GM12874 (cell line): Measurements from ENCODE around the gene CRIM1.

ENCODE experiments used
- CTCF ChIP-seq: IDR thresholded peaks from 2 replicates; pipeline ENCODE4 v1.5.1; 2011; ENCODE audit warnings: low read depth, mild to moderate bottlenecking, control low read depth, low read length, moderate library complexity; ENCODE audit not compliant: insufficient read depth

Gene CRIM1

GRCh38 chr2:36376992-36377738 lies 21.6 kb downstream of the CRIM1 start:
- no peak for TF ChIP-seq CTCF

GRCh38 chr2:36379710-36380448 lies 24.3 kb downstream of the CRIM1 start:
- TF ChIP-seq CTCF = no peak

GRCh38 chr2:36380624-36381481 lies 25.3 kb downstream of the CRIM1 start:
- TF ChIP-seq CTCF = no peak

GRCh38 chr2:36381993-36382392 lies 26.4 kb downstream of the CRIM1 start:
- TF ChIP-seq CTCF = no peak

- TF ChIP-seq CTCF = no peak
Observed at GRCh38 chr2:36382472-36382871, 26.9 kb downstream of the CRIM1 start.

GRCh38 chr2:36383726-36384125 lies 28.1 kb downstream of the CRIM1 start:
- TF ChIP-seq CTCF = no peak

GRCh38 chr2:36384454-36384853 lies 28.9 kb downstream of the CRIM1 start:
- TF ChIP-seq CTCF = no peak
